GM19025 (cell line): ENCODE results near the gene FMNL2.
"Not testable (repeated sequence)": the region's sequence is repeated elsewhere in the genome, so short reads cannot be mapped to it uniquely, and the experiment has no call there.

Experiments
- ATAC-seq: cut with Tn5 transposase; IDR thresholded peaks from one replicate; pipeline ENCODE4 v1.9.1; 2021; ENCODE audit warnings: mild to moderate bottlenecking, low read depth, moderate library complexity; ENCODE audit not compliant: unreplicated experiment

Gene FMNL2

DNA sequence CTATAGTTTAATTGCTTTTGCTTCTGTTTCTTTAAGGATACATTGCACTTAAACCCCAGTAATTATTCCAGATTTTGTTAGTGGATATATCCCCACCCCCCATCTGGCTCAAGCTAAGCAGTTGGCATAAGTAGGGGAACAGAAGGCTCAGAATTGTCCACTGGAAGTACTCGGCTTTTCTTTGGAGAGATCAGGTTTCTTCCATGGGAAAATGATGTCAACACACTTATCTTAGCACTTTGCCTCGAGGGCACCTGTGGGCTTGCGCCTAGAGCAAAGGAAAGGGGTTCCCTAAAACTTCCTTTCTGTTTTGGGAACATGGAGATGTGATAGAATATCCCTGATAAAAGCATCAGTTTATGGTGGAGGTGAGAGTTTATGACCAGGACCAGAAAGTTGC lies 130.6 kb downstream of the FMNL2 start:
- no peak for ATAC-seq

DNA sequence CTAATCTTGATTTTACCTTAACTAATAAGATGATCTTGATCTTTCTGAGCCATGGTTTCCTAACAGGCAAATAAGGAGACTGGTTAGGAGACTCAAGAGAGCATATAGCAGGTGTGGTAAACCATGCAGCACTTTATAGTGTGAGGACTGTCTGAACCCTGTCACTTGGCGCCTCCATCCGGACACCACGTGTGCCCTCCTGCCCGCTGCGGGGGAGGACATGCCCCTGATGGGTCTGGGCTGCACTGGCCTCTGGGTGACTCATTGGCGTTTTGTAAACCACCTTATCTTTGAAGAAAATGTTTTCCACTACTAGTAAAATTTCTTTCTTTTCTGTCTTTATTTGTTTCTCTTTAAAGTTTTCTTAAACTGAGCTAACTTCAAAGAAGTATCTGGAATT lies 131.1 kb downstream of the FMNL2 start:
- ATAC-seq: no peak

- peak; percentile 85 for ATAC-seq
Observed at GRCh38 chr2:152466980-152467676, 132.2 kb downstream of the FMNL2 start.

DNA sequence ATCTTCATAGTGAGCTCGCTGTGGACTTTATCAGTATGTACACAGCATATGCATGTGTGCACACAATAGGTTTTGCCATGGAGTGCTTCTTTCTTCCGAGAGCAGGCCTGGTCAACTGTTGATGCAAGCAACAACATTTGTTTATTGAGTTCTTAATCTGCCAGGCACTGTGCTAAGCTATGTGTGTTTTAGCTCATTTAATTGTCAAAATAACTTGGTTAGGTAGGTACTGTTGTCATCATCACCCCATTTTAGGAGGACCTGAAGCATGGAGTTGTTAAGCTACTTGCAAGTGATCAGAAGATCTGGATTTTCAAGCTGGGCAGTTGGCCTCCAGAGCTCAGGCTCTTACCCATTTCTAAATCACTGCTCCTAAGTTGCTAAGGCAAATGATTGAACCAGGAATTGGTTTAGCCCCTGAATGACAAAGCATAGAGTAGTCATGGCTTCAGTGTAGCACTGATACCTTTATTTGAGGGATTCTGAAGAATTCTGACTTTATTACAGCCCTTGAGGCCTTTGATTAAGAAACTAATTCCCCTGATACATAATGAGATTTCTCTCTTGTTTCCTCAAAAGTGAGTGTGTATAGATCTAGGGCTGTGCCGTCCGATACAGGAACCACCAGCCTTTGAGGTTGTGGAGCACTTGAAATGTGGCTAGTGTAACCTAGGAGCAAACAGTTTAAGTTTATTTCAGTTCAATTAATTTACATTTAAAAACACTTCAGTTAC lies 132.9 kb downstream of the FMNL2 start:
- ATAC-seq: no peak

DNA sequence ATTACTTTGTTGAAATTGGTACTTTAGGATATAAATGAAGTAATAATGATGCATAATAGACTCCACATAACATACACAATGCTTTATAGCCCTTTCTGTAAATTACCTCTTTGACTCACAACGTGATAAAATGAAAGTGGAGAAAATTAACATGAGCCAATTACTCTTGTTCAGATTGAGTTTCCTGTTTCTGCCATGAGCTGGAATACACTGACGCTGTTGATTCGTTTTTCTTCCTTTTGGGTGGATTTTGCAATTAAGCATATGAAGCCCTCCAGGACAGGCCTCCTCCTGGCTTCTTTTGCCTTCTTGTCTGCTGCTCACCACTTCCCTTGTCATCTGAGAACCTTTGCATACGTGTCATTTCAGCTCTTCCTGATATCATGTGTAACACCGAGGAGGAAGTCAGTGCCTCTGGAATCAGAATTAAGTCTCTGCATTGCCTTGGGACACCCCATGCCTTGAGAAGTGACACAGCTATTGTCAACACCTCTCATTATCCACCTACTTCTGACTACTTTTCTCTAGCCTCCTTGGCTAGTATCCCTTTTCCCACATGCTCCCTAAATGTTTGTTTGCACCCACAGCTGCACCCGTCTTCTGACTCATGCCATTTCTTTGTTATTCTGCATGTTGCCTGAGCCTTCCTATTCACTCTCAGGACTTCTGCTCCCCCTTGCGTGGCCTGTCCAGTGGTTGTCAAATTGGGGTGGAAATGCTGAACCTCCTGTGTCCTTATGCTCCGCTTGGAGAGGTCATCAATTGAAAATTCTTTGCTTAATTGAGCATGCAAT lies 134.1 kb downstream of the FMNL2 start:
- ATAC-seq: no peak

DNA sequence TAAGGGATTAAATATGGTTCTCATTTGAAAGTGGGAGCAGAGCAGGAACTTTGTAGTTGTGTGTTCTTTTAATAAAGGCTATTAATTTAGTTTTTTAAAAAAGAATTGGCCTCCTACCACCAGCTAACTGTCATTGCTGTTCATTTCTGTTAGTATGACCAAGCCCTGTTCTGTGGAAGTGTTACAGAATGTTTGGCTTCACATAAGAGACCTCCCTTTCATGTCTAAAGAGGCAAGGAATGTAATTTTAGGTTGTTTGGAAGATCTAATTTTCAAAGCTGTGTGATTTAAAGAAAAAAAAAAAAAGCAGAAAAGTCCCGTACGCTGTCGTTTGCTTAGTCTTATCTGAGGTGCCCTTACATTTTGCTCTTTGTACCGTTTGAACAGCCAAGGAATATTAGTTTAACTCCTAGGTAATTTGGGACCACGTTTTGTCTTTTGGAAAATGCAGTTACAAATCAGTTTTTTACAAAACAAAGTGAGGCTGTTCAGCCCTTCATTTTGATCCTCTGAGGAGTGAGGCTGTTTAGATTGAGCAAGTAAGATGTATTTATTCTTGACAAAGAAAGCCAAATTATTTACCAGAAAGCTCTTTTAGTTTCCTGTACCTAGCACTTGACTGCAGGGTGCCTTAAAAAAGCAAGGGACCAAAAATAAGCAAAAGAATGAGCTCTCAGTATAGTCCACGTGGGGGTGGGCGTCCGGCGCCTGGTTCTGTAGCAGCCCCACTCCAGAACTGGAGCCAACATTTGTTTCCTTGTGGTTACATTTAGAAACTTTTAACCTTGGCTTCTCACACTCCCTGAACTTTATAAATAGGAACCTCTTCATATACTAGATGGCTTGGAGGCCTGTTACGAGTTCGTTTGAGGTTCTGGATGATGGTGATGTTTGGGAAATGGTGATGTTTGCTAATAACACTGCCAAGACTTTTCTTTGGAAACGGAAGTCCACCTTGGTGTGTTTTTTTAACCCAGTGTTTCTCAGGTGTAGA lies 136.2 kb downstream of the FMNL2 start:
- ATAC-seq: no peak

GRCh38 chr2:152472481-152472887 lies 137.5 kb downstream of the FMNL2 start:
- no peak for ATAC-seq

DNA sequence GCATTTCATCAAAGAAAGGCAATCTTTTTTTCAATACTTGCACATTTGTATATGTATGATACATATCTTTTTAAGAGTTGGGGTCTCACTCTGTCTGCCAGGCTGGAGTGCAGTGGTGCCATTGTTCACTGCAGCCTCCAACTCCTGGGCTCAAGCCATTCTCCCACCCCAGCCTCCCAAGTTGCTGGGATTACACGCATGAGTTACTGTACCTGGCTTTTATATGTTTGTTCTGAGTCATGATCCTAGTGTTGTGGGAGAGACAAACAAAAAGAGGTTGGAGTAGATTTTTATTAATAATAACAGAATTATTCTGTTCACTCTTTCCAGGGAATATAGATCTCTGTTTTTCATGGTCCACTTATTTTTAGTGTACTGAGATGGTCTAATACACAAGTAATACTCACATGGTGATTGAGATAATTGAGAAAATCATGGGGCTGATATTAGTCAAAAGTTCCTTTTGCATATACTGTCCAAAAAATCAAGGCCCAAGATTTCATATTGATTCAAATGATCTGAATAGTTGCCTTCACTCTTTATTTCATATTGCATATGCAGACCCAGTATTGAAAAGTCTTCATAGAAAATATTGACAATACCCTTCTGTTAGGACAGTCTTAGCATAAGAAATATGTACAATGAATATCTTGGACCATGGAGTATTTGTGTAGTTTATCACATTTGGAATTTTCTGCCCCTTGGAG lies 138.3 kb downstream of the FMNL2 start:
- ATAC-seq: no peak

- not testable (repeated sequence) for ATAC-seq
Observed at GRCh38 chr2:152474523-152474922, 139.5 kb downstream of the FMNL2 start.

GRCh38 chr2:152475982-152476381 lies 141.0 kb downstream of the FMNL2 start:
- no peak for ATAC-seq

GRCh38 chr2:152477347-152478092 lies 142.5 kb downstream of the FMNL2 start:
- ATAC-seq: no peak

DNA sequence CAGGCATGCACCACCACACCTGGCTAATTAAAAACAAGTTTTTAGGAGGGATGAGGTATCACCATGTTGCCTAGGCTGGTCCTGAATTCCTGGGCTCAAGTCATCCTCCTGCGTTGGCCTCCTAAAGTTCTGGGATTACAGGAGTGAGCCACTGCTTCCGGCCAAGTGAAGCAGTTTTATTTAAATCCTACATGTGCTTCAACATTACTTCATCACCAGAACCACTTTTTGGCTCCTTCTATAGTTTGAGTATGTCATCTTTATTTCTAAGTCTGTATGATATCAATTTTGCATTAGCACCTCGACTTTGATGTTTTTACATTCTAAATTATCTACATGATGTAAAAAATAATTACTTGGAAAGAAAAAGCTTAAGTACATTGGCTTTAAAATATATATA lies 144.3 kb downstream of the FMNL2 start:
- ATAC-seq: no peak

- no peak for ATAC-seq
Observed at GRCh38 chr2:152480821-152481399, 145.9 kb downstream of the FMNL2 start.

- no peak for ATAC-seq
Observed at GRCh38 chr2:152481881-152482583, 147.1 kb downstream of the FMNL2 start.

- no peak for ATAC-seq
Observed at GRCh38 chr2:152483276-152484063, 148.5 kb downstream of the FMNL2 start.

GRCh38 chr2:152485954-152486736 lies 151.2 kb downstream of the FMNL2 start:
- no peak for ATAC-seq
